Left lung (tissue), 10 donors: ENCODE data around the gene PSMD13. TPM values are rescaled to one million over a fixed set of nuclear protein-coding genes. Genes with fewer than 3 reads are reported as not detected.

Experiments
- ATAC-seq: fragments of 200-7000 bp; cut with Tn5 transposase; one replicate; pipeline ENCODE4 v1.9.1; 2020; ENCODE audit warnings: moderate library complexity
- DNase-seq, 4 donors: peaks; one replicate each; pipeline ENCODE4 v3.0.0-alpha.2; 2013 to 2020
- H3K27ac ChIP-seq, 2 donors: fragments of 200-600 bp; sonication (generic) in 1 of 2; one replicate each; pipeline versions ENCODE4 v1.5.0 to v1.8.0; 2020 to 2021
- H3K27me3 ChIP-seq, 2 donors: fragments of 200-600 bp; sonication (generic) in 1 of 2; one replicate each; pipeline versions ENCODE4 v1.5.0 to v1.8.0; 2020 to 2021
- H3K36me3 ChIP-seq, 2 donors: fragments of 200-600 bp; sonication (generic) in 1 of 2; one replicate each; pipeline versions ENCODE4 v1.5.0 to v1.8.0; 2020 to 2021
- H3K4me1 ChIP-seq, 2 donors: fragments of 200-600 bp; one replicate each; pipeline ENCODE4 v1.8.0; 2021
- H3K4me3 ChIP-seq, 2 donors: fragments of 200-600 bp; sonication (generic) in 1 of 2; one replicate each; pipeline versions ENCODE4 v1.5.0 to v1.8.0; 2020 to 2021; ENCODE audit warnings: mild to moderate bottlenecking in 1 of 2
- H3K9me3 ChIP-seq, 2 donors: fragments of 200-600 bp; sonication (generic) in 1 of 2; one replicate each; pipeline versions ENCODE4 v1.5.0 to v1.8.0; 2020 to 2021
- intact Hi-C, 2 donors: fragments of 100-400 bp; cut with DNase I; formaldehyde crosslinking; loops; one replicate each; pipeline versions ENCODE4 v1.11.2 to v1.14.2; 2022
- polyA plus RNA-seq, 6 donors: library from polyadenylated mRNA; unstranded; fragments of 120-200 nt; gene quantifications; one replicate each; pipeline ENCODE4 v1.2.1, GENCODE V29; 2013; ENCODE audit not compliant: insufficient read length in 6 of 6
- total RNA-seq, 2 donors: library from RNA; stranded (reverse); fragmentation: NEBNext Ultra II Directional; extraction: Animal tissue kit (Norgen Biotek cat#: 25700); gene quantifications; one replicate each; pipeline ENCODE4 v1.2.1, GENCODE V29; 2021
- TF ChIP-seq, protein P1 (sequence below), 2 donors: fragments of 200-600 bp; sonication (generic) in 1 of 2; IDR thresholded peaks; one replicate each; pipeline versions ENCODE4 v1.5.0 to v1.8.0; 2021; ENCODE audit warnings: antibody characterized with exemption in 2 of 2
- donor health status: DM: no; HTN: yes; CAD: no.
- donor health status: DM: no; HTN: no; CAD: no.

Gene PSMD13
- total and polyA plus RNA-seq, 8 donors: 78.0 to 157 (median 147) TPM

DNA sequence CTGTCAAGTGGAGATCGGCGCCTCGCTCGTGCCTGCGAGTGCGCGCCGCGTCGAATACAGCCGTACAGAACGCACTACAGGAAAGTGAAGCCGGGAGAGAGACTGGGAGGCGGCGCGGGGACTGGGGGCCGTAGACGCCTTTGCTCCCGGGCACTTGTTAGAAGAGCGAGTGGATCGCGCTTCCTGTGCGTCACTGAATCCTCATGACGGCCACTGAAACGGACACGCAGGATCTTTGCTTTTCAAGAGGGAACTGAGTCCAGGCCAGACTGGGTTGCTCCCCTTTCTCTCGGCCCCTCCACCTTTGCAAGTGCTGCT lies 29.0 kb upstream of the PSMD13 start:
- H3K27me3 ChIP-seq: no peaks in the 10 kb centered on the region
- H3K27ac ChIP-seq: peak overlapping the region; percentile 99 to 100
- H3K9me3 ChIP-seq: no peaks in the 10 kb centered on the region
- TF ChIP-seq, protein P1, sequence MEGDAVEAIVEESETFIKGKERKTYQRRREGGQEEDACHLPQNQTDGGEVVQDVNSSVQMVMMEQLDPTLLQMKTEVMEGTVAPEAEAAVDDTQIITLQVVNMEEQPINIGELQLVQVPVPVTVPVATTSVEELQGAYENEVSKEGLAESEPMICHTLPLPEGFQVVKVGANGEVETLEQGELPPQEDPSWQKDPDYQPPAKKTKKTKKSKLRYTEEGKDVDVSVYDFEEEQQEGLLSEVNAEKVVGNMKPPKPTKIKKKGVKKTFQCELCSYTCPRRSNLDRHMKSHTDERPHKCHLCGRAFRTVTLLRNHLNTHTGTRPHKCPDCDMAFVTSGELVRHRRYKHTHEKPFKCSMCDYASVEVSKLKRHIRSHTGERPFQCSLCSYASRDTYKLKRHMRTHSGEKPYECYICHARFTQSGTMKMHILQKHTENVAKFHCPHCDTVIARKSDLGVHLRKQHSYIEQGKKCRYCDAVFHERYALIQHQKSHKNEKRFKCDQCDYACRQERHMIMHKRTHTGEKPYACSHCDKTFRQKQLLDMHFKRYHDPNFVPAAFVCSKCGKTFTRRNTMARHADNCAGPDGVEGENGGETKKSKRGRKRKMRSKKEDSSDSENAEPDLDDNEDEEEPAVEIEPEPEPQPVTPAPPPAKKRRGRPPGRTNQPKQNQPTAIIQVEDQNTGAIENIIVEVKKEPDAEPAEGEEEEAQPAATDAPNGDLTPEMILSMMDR (IDR thresholded peaks at IDR 0.05): no peak
- intact Hi-C loops: no loop called here
- peak; percentile 18 for ATAC-seq
- DNase-seq: peak in 2 of 4 donors; percentile 60 to 88
- peaks cover 0 to 63% of the 10 kb centered on the region in 2 donors for H3K36me3 ChIP-seq
- H3K4me1 ChIP-seq: peaks cover 25 to 66% of the 10 kb centered on the region in 2 donors
- peak overlapping the region; percentile 97 to 100 for H3K4me3 ChIP-seq

DNA sequence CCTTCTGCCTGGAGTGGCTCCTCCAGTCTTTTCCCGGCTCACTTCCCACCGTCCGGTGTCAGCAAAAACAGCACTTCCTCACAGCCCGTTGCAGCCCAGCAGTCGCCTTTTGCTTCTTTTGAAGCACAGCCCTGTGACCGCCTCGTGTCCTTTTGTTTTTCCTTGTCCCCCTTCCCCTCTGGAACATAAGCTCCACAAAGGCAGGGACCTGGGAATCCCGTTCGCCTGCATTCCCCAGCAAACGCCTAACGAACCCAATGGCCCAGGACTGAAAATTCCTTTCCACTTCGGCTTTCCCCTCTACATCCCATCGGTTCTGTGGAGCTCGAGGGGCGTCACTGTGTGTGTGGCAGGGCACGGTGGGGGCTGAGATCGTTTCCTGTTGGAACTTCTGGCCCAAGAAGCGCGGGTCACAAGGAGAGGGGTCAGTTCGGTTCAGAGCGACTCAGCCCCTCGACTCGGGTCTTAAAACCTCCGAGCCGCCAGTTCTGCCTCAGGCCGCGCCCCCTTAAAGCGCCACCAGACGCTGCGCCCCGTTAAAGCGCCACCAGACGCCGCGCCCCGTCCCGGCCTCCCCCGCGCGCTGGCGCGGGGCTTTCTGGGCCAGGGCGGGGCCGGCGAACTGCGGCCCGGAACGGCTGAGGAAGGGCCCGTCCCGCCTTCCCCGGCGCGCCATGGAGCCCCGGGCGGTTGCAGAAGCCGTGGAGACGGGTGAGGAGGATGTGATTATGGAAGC lies 28.4 kb upstream of the PSMD13 start:
- DNase-seq (peak; percentile 73 to 96 (median 86)), ATAC-seq (peak; percentile 79)
- intact Hi-C loops: no loop called here
- H3K4me1 ChIP-seq: peaks cover 25 to 61% of the 10 kb centered on the region in 2 donors
- H3K36me3 ChIP-seq: peaks cover 0 to 63% of the 10 kb centered on the region in 2 donors
- H3K9me3 ChIP-seq: no peaks in the 10 kb centered on the region
- peak overlapping the region; percentile 97 to 100 for H3K4me3 ChIP-seq
- no peaks in the 10 kb centered on the region for H3K27me3 ChIP-seq
- H3K27ac ChIP-seq: peak overlapping the region; percentile 99 to 100
- TF ChIP-seq, protein P1 (IDR thresholded peaks at IDR 0.05): no peak

DNA sequence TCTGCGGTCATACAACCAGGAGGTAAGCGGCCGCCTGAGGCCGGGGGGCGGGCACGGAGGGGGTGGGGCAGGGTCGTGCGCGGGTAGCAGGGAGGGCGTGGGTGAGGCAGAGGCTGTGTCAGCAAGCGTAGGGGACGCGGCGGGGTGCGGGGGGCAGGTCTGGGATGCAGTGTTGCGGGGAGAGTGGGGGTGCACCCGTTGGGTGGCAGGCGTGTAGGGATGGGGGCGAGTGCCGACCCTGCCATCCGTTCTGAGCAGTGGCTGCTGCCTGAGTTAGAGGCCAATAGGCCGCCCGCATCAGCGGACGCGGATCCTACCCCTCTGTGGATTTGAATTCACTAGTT lies 27.9 kb upstream of the PSMD13 start:
- Histone ChIP-seq H3K4me1 (peaks cover 25 to 56% of the 10 kb centered on the region in 2 donors), H3K36me3 (peaks cover 0 to 63% of the 10 kb centered on the region in 2 donors), H3K4me3 (peak overlapping the region; percentile 97 to 100), H3K27ac (peak overlapping the region; percentile 99 to 100), H3K27me3 (no peaks in the 10 kb centered on the region), H3K9me3 (no peaks in the 10 kb centered on the region)
- ATAC-seq: peak; percentile 0
- intact Hi-C loops: no loop called here
- TF ChIP-seq, protein P1 (IDR thresholded peaks at IDR 0.05): no peak
- peak in 1 of 4 donors; percentile 51 for DNase-seq

GRCh38 chr11:209275-210121 lies 27.3 kb upstream of the PSMD13 start:
- H3K27me3 ChIP-seq: no peaks in the 10 kb centered on the region
- ATAC-seq (no peak), DNase-seq (no peak)
- no peaks in the 10 kb centered on the region for H3K9me3 ChIP-seq
- TF ChIP-seq, protein P1 (IDR thresholded peaks at IDR 0.05): no peak
- H3K4me3 ChIP-seq: peak overlapping the region; percentile 97 to 100
- intact Hi-C loops: no loop called here
- peaks cover 25 to 50% of the 10 kb centered on the region in 2 donors for H3K4me1 ChIP-seq
- H3K36me3 ChIP-seq: peaks cover 0 to 63% of the 10 kb centered on the region in 2 donors
- H3K27ac ChIP-seq: peak overlapping the region; percentile 99 to 100
